NCI-H2196 treated with DMSO at 0.1 percent for 48 hours (cell line): Measurements from ENCODE around the gene SELE.
"Not testable (repeated sequence)": the region's sequence is repeated elsewhere in the genome, so short reads cannot be mapped to it uniquely, and the experiment has no call there.

Source experiments
- DNase-seq: peaks from one replicate; lab custom pipeline; 2025; ENCODE audit not compliant: unreplicated experiment; lab: John Stamatoyannopoulos, UW

SELE gene

DNA sequence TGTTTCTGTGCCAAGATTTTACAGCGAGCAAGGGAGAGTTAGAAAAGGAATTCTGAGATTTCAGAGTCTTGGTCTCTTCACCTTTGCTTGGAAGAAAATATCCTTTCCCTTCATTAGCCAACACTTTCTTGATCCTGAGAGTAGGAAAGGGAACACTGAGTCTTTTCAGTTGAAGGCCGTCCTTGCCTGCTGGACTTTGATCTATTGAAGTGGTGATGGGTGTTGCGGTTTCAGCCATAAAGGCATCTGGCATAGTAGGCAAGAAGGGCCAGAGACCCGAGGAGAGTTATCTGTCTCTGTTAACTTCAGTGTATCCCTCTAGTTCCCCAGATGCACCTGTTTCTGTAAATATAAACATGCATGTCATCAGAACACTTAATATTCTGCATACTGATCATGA lies 9.7 kb downstream of the SELE start:
- DNase-seq = no peak

DNA sequence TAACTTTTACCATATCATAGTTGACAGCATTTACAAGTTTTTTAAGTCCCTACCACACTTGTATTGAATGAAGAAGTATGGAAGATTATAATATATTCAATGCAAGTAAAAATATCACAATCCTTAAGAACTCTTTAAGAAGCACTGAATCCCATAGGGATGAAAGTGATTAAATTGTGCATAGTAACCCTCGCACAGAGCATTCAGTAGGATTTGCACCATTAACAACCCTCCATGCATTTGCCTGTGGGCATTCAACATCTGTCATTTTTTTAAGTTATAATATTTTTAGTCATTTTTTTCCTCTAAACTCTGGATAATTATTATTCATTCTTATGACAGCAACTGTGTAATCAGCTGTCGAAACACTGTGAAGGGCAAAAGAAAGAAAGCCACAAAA lies 10.1 kb downstream of the SELE start:
- no peak for DNase-seq

DNA sequence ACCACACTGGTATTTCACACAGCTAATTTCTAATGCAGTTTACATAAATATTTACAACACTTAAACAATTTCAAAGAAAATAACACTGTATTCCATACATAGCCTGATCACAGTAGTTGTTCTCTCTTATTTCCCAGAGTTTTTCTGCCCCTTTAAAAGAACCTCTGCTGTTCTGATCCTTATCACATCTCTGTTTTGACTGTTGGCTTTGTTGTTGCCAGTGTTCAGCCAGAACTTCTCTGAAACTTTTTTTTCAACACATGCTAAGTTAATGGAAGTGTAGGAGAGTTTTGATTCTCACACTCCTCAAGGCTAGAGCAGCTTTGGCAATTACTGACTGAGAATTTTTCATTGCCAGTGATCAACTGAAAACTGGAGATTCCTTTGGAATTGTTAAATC lies 11.1 kb downstream of the SELE start:
- no peak for DNase-seq

DNA sequence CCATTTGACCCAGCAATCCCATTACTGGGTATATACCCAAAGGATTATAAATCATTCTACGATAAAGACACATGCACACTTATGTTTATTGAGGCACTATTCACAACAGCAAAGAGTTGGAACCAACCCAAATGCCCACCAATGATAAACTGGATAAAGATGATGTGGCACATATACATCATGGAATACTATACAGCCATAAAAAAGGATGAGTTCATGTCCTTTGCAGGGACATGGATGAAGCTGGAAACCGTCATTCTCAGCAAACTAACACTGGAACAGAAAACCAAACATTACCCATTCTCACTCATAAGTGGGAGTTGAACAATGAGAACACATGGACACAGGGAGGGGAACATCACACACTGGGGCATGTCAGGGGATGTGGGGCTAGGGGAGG lies 18.8 kb downstream of the SELE start:
- not testable (repeated sequence) for DNase-seq

DNA sequence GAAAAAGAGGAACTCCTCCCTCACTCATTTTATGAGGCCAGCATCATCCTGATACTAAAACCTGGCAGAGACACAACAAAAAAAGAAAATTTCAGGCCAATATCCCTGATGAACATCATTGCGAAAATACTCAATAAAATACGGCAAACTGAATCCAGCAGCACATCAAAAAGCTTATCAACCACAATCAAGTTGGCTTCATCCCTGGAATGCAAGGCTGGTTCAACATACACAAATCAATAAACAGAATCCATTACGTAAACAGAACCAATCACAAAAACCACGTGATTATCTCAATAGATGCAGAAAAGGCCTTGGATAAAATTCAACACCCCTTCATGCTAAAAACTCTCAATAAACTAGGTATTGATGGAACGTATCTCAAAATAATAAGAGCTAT lies 20.8 kb downstream of the SELE start:
- not testable (repeated sequence) for DNase-seq

DNA sequence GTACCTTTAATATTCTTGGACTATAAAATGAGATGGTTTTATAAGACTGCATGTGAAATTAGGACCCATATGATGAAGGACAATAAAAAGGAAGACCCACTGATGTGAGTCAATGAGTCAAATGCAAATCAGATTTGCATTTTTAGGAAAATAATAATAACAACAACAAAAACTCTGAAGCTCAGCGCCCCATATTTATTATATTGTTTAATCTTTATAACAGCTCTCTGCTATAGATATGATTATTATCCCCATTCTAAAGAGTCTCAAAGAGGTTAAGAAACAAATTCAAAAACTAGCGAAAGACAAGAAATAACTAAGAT lies 21.6 kb downstream of the SELE start:
- DNase-seq = no peak

DNA sequence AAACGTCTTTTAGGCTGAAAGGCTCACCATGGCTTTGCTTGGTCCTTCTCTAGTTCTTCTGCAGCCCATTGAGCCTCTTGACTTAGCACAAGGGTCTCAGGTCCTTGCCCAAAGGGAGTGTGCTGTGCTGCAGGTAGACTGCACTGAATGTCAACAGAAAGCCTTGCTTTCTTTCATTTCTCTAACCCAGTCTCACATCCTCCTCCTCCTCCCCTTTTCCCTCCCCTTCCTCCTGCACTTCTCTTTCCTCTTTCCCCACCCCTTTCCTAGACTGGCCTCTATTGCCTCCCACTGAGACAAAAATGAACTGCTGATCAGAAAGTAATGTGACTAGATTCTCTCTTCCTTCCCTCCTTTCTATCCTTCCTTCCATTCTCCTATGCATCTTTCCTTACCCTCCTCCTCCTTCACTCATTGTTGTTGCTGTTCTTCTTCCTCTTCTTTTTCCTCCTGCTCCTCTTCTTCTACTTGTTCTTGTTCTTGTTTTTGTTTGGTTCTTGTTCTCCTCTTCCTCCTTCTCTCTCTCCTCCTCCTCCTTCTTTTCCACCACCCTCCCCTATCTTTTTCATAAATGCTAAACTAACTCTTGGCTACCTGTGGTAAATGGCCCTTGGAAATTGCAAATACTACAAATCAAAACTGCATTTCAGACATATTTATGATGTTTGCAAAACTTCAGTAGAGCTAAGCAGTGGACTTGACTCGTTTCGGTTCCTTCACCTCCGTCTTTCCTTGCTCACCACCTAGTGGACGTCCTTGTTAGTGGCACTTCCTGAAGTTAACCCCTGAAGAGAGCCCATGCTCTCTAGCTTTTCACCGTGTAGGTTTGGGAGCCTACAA lies 22.2 kb downstream of the SELE start, which contains the start of gene SELL:
Gene SELL (minus strand): TSS at position 152 of the 840 bp plus-strand sequence. CDS start 122 bp downstream, at position 30.
- DNase-seq = no peak

DNA sequence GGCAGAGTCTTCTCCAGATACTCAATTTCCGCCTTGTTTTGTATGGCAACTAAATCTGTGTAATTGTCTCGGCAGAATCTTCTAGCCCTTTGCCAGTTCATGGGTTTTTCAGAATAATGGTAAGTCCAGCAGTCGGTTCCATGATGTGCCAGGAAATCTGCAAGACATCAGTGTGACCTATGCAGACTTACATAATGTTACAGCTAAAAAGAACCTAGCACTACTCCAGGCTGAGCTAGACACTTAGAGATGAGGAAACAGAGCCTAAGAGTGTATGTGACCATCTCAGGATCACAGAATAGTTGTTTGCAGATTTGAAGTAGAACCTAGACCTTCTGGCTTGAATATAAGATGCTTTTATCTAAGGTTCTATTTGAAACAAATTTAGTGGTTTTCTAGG lies 25.2 kb downstream of the SELE start:
- no peak for DNase-seq

DNA sequence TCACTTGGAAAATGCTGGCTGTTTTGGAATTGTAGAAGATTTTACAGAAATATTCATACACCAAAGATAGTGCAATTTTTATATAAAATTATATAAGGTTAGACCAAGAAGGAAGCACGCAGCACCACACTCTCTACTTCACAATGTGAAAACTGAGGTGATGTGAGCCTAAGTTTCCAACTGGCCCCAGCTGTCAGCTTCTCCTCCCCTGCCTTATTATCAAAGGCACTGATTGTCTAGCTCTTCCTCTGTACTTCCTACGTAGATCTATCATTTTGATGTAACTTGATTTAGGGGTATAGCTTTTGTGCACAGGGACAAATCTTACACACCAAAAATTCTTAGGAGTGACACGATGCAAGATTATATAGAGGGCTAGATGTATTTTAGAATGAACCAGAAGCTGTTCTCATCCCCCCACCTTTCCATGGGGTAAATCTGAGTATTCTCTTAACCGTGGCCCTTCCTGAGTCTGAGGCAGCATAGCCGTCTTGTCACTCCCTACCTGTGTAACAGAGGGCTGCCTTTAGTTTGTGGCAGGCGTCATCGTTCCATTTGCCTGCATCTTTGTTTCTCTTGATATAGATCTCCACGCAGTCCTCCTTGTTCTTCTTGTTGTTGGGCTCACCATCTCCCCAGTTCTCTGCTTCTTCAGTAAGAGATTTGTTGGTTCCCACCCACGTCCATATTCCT lies 25.8 kb downstream of the SELE start:
- no peak for DNase-seq

DNA sequence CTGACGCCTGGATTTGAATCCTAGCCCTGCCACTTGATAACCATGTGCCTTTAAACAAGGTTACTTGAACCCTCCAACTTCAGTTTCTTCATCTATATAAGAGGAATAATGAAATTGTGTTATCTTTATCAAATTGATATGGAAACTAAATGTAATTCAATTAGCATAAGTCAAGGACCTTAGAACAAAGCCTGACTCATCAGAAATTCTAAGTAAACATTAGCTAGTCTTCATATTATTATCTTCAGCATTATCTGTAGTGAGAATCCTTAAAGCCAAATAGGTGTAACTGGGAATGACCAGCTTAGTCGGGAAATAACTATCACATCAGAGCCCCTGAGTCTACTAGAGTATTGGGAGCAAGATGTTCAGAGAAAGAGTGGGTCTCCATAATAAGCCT lies 29.1 kb downstream of the SELE start:
- DNase-seq = no peak

DNA sequence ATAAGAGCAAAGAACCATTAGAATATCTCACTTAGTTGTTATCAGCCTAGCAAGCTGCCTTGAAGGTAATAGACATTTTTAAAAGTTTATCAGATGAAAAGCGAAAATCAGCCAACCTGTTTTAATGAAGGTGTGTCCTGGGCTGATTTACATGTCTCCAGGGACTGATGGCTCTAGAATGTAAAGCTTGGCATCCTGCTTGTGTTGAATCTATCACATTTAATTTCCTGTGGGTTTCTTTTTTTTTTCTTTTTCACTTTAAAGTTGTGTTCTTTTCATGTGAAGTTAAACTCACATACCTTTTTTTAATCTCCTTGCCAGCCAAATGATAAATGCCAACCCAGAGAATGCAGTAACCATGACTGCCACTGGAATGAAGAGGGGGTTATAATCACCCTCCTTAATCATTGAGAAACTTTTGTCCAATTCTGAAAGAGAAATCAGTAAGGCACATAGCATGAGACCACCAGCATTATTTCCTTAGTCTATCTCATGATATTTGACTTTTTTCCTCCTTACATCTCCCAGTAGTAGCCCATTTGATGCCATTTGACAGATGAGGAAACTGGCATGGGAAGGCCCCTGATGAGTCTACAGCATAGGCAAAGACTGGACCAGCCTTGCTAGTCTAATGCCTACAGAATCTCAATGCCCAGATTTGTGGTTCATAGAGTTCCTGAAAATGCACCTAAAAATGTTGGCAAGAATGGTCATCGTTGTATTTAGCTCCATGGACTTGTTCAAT lies 32.4 kb downstream of the SELE start:
- DNase-seq = no peak

DNA sequence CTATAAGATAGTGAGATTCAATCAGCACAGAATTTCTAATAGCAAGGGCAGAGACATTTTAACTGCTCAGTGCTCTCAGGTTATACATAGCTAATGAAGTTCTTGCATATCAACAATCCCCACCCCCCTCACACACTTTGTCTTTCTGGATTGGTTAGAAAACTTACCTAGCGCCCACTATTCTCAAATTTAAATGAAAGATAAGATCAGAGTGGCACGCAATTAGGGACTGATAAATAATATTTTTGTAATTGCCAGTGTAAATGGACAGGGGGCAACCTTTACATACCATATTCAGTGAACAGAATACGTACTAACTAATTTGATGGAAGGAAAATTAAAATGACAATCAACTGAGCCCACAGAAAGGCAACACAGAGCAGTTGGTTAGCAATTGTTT lies 34.2 kb downstream of the SELE start:
- no peak for DNase-seq

DNA sequence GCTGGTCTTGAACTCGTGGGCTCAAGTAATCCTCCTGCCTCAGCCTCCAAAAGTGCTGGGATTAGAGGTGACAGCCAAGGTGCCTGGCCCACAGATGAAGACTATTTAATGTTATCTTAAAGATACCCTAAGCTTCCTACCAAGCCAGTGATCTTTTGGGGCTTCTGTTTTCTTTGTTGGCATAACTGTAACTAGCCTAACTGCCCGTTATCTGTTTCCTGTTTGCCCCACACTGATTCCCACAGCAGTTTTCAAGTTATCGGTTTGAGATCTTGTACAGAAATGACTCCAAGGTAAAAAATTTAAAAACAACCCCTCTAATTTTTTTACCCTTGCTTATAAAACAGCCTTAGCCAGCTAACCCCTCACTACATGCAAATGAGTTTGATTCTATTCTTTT lies 34.9 kb downstream of the SELE start:
- no peak for DNase-seq

DNA sequence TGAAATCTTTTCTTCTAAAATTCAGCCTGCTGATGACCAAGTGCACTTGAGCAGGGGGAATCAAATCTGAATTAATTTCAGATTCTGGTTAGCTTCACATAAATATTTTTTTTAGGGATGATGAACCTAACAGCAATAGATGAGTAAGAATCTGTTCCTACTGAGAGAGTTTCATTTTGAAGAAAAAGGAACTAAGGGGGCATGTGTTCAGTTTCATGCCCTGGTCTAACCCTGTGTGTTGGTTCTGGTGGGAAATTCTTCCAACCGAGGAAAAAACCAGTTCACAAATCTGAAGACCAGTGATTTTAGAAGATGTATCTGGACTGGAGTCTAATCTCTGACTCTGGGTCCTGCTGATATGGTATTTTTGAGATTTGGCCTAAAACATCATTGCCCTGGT lies 36.1 kb downstream of the SELE start:
- no peak for DNase-seq

DNA sequence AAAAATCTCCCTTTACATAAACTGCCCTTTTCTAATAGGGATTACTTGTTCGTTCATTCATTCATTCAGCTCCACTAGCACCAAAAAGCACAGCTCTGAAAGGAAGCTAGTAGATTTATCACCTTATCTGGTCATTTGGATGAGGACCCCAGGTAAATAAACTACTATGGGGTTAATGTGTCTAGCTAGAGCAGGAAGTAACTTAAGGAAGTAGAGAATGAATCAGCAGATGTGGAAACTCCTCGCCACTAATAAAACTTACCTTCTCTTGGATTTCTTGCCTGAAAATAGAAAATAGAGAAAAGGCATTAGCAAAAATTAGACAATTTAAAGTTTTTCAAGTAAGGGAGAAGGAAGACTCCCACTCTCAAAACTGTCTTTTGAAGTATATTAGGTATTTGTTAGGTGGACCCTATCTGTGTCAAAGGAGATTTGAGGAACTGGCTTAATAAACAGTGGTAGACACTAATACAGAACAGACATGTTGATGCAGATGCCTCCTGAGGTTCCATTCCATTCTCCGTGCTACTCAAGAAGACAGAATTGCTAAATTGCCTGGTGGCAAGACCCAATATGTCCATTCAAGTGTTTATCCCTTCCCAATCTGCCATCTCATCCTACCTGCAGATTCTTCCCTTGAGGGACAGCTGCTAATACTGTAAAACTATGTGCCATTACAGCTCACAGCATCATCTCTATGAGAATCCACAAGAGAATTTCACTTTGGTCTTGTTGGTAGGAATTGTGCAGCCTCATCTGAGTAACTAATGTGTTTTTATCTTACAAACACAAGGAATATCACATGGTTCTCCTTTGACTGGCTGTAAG lies 37.4 kb downstream of the SELE start:
- no peak for DNase-seq

DNA sequence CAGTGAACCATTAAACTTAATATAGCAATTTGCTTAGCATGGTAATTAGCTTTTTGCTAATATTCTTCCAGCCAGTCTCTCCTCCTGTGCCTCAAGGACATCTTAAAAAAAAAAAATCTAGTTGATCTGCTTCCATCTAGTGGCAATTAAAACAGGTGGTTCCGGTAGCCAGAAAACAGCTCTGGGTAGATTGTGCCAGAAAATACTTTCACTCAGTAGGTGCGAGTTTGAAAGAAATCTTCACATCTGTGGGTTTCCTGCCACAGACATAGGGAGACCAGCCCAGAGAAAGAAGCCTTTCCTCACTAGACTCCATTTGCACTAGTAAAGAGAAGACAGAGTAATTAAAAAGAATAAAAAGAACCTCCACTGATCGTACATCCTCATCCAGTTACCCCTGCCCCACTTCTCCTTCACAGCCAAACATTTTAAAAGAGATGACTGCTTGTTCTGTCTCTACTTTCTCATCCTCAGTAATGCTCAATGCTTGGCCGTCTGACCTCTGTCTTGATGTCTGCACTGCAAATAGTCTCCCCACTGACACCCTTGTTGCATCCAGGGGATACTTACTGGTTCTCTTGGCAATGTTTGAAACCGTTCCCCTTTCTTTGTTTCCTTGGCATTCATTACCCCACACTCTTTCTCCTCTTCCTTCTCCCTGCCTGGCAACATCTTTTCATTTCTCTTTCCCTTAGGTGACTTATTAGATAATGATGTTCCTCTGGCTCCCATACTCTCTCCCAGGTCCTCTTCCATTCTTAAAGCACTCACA lies 39.4 kb downstream of the SELE start:
- no peak for DNase-seq

DNA sequence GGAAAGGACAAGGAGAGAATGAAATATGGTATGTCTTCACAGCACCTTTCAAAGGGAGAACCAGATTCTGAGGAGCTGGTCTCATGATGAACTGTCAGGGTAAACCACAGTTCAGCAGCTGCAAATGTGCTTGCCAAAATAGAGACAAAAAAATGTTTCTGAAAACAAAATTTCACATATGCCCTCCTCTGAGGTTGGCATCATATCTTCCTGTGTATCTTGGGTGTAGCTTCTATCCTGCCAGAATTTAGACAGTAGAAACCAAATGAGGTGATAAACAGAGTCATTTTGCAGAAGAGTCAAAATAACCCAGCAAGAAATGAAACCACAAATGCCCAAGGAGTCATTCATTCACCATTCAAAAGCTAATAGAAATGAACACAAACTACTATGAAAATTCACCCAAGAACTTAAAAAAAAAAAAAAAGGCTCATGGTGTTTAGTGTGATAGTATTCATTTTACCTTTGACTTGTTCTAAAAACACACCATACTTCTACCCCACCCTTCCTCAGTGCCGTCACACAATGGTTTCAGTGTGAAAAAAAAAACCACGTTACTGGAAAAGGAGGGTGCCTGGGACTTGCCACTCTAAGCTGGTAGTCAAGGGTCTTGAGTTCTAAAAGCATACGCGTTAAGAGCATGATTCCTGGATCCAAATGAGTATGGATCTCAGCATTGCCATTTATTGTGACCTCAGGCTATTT lies 41.0 kb downstream of the SELE start:
- no peak for DNase-seq

DNA sequence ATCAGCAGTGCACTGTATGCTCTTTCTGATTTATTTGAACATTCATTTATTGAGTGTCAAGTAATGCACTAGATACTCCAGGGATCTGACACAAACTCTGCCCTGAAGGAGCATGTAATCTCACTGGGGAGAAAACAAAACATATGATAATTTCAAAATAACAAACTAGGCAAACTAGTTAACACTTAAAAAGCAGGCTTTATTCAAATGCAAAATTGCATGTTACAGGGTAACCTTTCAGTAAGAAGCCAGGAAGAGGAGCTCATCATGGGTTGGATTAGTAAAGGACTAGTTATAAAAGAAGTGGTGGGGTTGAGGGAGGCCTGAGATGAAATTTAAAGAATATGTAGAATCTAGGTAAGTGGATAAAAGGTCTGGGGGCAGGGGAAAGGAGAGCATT lies 43.4 kb downstream of the SELE start:
- no peak for DNase-seq

DNA sequence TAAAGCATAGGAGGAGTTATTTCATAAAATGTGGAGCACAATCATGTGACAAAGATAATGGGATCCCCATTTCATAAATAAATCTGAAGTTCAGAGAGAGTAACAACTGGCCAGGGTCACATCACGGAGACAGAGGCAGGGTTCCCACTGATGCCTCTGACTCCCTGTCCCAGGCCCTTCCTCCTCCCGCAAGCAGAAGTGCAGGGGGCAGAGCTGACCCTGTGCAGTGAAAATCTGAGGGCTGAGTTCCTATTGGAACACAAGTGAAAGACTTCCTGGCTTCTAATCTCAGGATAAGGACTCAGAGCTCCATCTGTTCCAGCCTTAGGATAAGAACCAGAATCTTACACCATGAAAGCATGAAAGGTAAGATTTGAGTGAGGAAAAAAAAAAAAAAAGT lies 44.5 kb downstream of the SELE start:
- no peak for DNase-seq

DNA sequence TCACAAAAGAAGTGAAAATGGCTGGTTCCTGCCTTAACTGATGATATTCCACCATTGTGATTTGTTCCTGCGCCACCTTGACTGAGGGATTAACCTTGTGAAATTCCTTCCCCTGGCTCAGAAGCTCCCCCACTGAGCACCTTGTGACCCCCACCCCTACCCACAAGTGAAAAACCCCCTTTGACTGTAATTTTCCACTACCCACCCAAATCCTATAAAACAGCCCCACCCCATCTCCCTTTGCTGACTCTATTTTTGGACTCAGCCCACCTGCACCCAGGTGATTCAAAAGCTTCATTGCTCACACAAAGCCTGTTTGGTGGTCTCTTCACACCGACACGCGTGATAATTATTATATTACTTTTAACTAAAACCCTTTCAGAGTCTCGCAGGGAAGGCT lies 45.5 kb downstream of the SELE start:
- DNase-seq = not testable (repeated sequence)
